Stomach (tissue), 9 donors: Measurements from ENCODE around the gene ELOVL7. TPM values are rescaled to one million over a fixed set of nuclear protein-coding genes. Genes with fewer than 3 reads are reported as not detected.

Source experiments
- DNase-seq, 2 donors: peaks; one replicate each; pipeline versions ENCODE4 v3.0.0 to v3.0.0-alpha.2; 2013 to 2019
- H3K27ac ChIP-seq, 5 donors: fragments of 200-600 bp in 4 of 5; sonication (generic) in 4 of 5; one replicate each; pipeline ENCODE4 v1.5.1; 2013 to 2019; ENCODE audit warnings: mild to moderate bottlenecking in 1 of 5, moderate library complexity in 1 of 5
- H3K27me3 ChIP-seq, 3 donors: fragments of 200-600 bp; sonication (generic); one replicate each; pipeline ENCODE4 v1.5.1; 2017 to 2019; ENCODE audit warnings: mixed run types in 1 of 3
- H3K36me3 ChIP-seq, 4 donors: fragments of 200-600 bp; sonication (generic); 1 replicate in 3 of 4; 2 replicates in 1 of 4; pipeline ENCODE4 v1.5.1; 2016 to 2019
- H3K4me1 ChIP-seq, 4 donors: fragments of 200-600 bp; sonication (generic); one replicate each; pipeline ENCODE4 v1.5.1; 2016 to 2019
- H3K4me3 ChIP-seq, 4 donors: fragments of 200-600 bp; sonication (generic) in 3 of 4; one replicate each; pipeline ENCODE4 v1.5.1; 2016 to 2019; ENCODE audit warnings: mild to moderate bottlenecking in 1 of 4
- H3K9me3 ChIP-seq, 4 donors: fragments of 200-600 bp; sonication (generic); one replicate each; pipeline ENCODE4 v1.5.1; 2016 to 2019
- CTCF ChIP-seq, 7 experiments: fragments of 450-650 bp in 4 of 7; fragments of 200-600 bp in 3 of 7; sonication (generic) in 3 of 7; IDR thresholded peaks; one replicate each; pipeline ENCODE4 v1.5.1; 2016 to 2019; ENCODE audit warnings: antibody characterized with exemption in 7 of 7, control low read depth in 2 of 7, mild to moderate bottlenecking in 1 of 7
- EP300 ChIP-seq: sonication (generic); formaldehyde crosslinking; IDR thresholded peaks from one replicate; pipeline ENCODE4 v1.6.1; 2017; ENCODE audit warnings: antibody characterized with exemption
- POLR2A ChIP-seq, 4 donors: fragments of 450-650 bp; IDR thresholded peaks; one replicate each; pipeline ENCODE4 v1.6.1; 2016; ENCODE audit warnings: antibody characterized with exemption in 4 of 4, control low read depth in 2 of 4, mild to moderate bottlenecking in 1 of 4, moderate library complexity in 1 of 4
- POLR2AphosphoS5 ChIP-seq, 3 donors: sonication (generic); formaldehyde crosslinking; IDR thresholded peaks; one replicate each; pipeline ENCODE4 v1.6.1; 2016; ENCODE audit warnings: antibody characterized with exemption in 3 of 3
- WGBS, 5 donors: extraction: QIAGEN DNeasy Blood & Tissue Kit in 3 of 5; methylation state at CpG; one replicate each; pipeline versions ENCODE4 v1.1.5 to v1.1.7; 2013 to 2018; 5-methylcytosine and 5-hydroxymethylcytosine counted together
- intact Hi-C: fragments of 100-400 bp; cut with DNase I; formaldehyde crosslinking; loops from one replicate; pipeline ENCODE4 v1.15.1; 2023; ENCODE audit warnings: low total_unique reads
- polyA plus RNA-seq, 3 donors: library from polyadenylated mRNA; stranded (reverse); fragments of 200-250 nt; gene quantifications; one replicate each; pipeline ENCODE4 v1.2.3, GENCODE V29; 2013
- total RNA-seq, 5 donors: library from RNA; depleted of rRNA; stranded (reverse); fragments of >200 nt; gene quantifications; one replicate each; pipeline versions ENCODE4 v1.1.0 to v1.2.3, GENCODE V29; 2014 to 2016
- donor health status: healthy with polysubstance abuse.
- donor health status: Bipolar disorder and iron deficiency.
- donor health status: healthy.

The ELOVL7 gene
- total and polyA plus RNA-seq, 8 donors = 0.31 to 12.7 (median 1.6) TPM; not detected in 2

DNA sequence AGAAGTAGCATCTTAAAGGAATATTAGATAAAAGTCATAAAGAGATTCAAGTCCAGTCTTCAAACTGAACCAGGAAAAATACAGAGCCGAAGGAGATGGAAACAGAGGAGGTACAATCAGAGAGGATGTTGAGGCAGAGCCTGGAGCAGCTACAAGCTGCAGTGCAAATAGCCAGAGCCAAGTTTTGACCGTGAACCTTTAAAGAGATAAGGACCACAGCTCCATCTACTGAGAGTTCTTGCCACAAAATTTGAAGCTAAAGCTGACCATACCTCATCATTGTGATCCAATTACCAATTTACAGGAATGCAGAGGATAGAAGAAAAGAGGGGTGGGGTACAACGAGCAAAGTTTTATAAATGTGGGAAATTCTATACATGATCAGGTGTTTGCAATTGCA lies 133.7 kb downstream of the ELOVL7 start:
- intact Hi-C loops = no loop called here
- 51 to 60% (median 53%) methylated on average over 3 of the region's 3 CpGs for WGBS, 5 donors
- Histone ChIP-seq H3K27ac (no peak overlapping the region), H3K36me3 (no peaks in the 10 kb centered on the region), H3K27me3 (peaks cover 0 to 4% (median 0%) of the 10 kb centered on the region in 3 donors), H3K4me3 (no peak overlapping the region), H3K4me1 (no peaks in the 10 kb centered on the region), H3K9me3 (peaks cover 0 to under 1% (median 0%) of the 10 kb centered on the region in 4 donors)
- TF ChIP-seq POLR2AphosphoS5 (IDR thresholded peaks at IDR 0.05) (no peak), POLR2A (IDR thresholded peaks at IDR 0.05) (no peak), EP300 (no peak), CTCF (IDR thresholded peaks at IDR 0.05) (no peak)
- DNase-seq = no peak

GRCh38 chr5:60705144-60705543 lies 138.9 kb downstream of the ELOVL7 start:
- H3K27ac ChIP-seq = no peak overlapping the region
- intact Hi-C loops = no loop called here
- peaks cover 0 to 4% (median 0%) of the 10 kb centered on the region in 3 donors for H3K27me3 ChIP-seq
- peaks cover 8 to 12% (median 10%) of the 10 kb centered on the region in 4 donors for H3K4me1 ChIP-seq
- no peaks in the 10 kb centered on the region for H3K36me3 ChIP-seq
- TF ChIP-seq POLR2A (IDR thresholded peaks at IDR 0.05) (no peak), CTCF (IDR thresholded peaks at IDR 0.05) (no peak), POLR2AphosphoS5 (IDR thresholded peaks at IDR 0.05) (no peak), EP300 (no peak)
- H3K9me3 ChIP-seq = no peaks in the 10 kb centered on the region
- H3K4me3 ChIP-seq = no peak overlapping the region
- DNase-seq = no peak

- intact Hi-C loops = no loop called here
- peaks cover 8 to 19% (median 17%) of the 10 kb centered on the region in 4 donors for H3K4me1 ChIP-seq
- DNase-seq = no peak
- H3K9me3 ChIP-seq = no peaks in the 10 kb centered on the region
- peaks cover 0 to 4% (median 0%) of the 10 kb centered on the region in 3 donors for H3K27me3 ChIP-seq
- H3K36me3 ChIP-seq = no peaks in the 10 kb centered on the region
- WGBS, 5 donors = 48 to 77% (median 62%) methylated on average over 2 of the region's 2 CpGs
- H3K27ac ChIP-seq = no peak overlapping the region
- no peak overlapping the region for H3K4me3 ChIP-seq
- TF ChIP-seq POLR2AphosphoS5 (IDR thresholded peaks at IDR 0.05) = no peak
- TF ChIP-seq EP300 = no peak
- no peak for TF ChIP-seq POLR2A (IDR thresholded peaks at IDR 0.05)
Observed at GRCh38 chr5:60703944-60704343, 140.1 kb downstream of the ELOVL7 start.

Other genes starting within 250 kb of the ELOVL7 start
- gene DEPDC1B, start 144.1 kb downstream of the ELOVL7 start, total RNA-seq = 10 to 100 TPM in 1 of 5 donors, 1 to 10 TPM in 2, under 1 TPM in 1, not detected in 1; 0.14 to 40.6 (median 4.3) TPM
- 1 to 10 TPM; 1.7 to 2.3 (median 1.9) TPM for gene DEPDC1B, start 144.1 kb downstream of the ELOVL7 start, polyA plus RNA-seq
- gene ERCC8, start 100.8 kb upstream of the ELOVL7 start, total RNA-seq = 10 to 100 TPM in 2 of 5 donors, 1 to 10 TPM in 1, not detected in 2; 4.9 to 19.1 (median 13.9) TPM
- gene ERCC8, start 100.8 kb upstream of the ELOVL7 start, polyA plus RNA-seq = 1 to 10 TPM; 3.5 to 6.3 (median 4.0) TPM
- 10 to 100 TPM in 4 of 5 donors, 1 to 10 TPM in 1; 3.5 to 34.8 (median 15.2) TPM for gene NDUFAF2, start 100.9 kb upstream of the ELOVL7 start, total RNA-seq
- 10 to 100 TPM; 45.6 to 61.9 (median 59.1) TPM for gene NDUFAF2, start 100.9 kb upstream of the ELOVL7 start, polyA plus RNA-seq